ENCODE data around the gene CD151.
A peak's percentile ranks its signal among the peaks of the same experiment; 100 is the strongest.

DNA sequence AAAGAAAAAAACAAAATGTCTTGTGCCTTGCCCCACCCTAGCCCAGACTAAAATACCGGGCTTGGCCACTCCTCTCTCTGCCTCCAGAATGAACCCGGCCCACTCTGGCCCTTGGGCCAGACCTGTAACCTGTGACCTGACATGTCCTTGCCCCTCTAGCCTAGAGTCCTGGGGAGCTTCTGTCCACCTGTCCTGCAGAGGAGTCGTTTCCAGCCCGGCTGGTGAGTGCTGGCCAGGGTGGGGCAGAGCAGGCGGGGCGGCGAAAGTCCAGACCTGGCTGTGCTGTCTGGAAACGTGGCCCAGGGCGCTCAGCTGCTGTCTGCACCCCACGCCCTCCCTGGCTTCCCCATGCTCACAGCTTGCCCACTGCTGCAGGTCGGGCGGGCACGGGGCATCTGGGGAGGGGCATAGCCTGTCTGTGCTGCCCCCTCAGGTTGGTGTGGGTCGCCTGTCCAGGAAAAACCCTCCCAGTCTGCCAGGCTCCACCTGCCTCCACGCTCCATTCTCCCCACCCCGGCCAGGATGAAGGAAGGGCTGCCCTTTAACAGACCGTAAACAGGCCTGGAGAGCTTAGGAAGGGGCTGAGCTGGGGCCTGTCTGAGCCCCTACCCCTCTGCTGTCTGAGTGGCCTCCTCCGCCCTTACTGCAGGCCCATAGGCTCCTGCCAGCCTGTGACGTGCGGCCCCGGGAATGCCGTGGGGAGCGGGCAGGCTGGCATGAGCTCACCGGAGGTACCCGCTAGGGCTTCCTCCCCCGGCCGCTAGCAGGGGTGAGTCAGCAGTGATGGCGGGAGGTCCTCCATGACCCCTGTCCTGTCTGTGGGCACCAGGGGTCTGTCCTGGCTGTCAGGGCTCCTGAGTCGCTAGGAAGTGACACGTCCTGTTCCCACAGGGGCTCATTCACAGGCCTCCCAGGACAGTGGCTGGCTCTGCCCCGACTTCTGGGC lies 1.9 kb downstream of the CD151 start:
- peak; percentile 76; the same call in 1 of the 2 replicates for TF ChIP-seq MAX (IDR thresholded peaks at IDR 0.05; ENCODE audit: low read depth)
- no peak for TF ChIP-seq USF2 (IDR thresholded peaks at IDR 0.05; ENCODE audit: borderline replicate concordance, low read depth, low read length)
- TF ChIP-seq GABPA (IDR thresholded peaks at IDR 0.05; ENCODE audit: low read depth) = peak; percentile 53
- peak; percentile 86 for TF ChIP-seq JUND (IDR thresholded peaks at IDR 0.05)
- no peak for TF ChIP-seq IRF3 (IDR thresholded peaks at IDR 0.05; ENCODE audit: low read depth, low read length)
- no peak for TF ChIP-seq CTCF (IDR thresholded peaks at IDR 0.05)
- no peak for TF ChIP-seq EZH2phosphoT487 (IDR thresholded peaks at IDR 0.05; ENCODE audit: borderline replicate concordance, low read depth)
- TF ChIP-seq CHD2 (IDR thresholded peaks at IDR 0.05; ENCODE audit: low read length, partially characterized antibody) = no peak
- TF ChIP-seq POLR2AphosphoS5 (IDR thresholded peaks at IDR 0.05; ENCODE audit: low read depth, low read length) = peak; percentile 64

Data from SK-N-SH (cell line).